Left lung (tissue), 10 donors: ENCODE measurements around the gene PALB2. TPM values are rescaled to one million over a fixed set of nuclear protein-coding genes. Genes with fewer than 3 reads are reported as not detected.
A peak's percentile ranks its signal among the peaks of the same experiment; 100 is the strongest.

Experiments
- ATAC-seq: fragments of 200-7000 bp; cut with Tn5 transposase; one replicate; pipeline ENCODE4 v1.9.1; 2020; ENCODE audit warnings: moderate library complexity
- DNase-seq, 4 donors: peaks; one replicate each; pipeline ENCODE4 v3.0.0-alpha.2; 2013 to 2020
- H3K27ac ChIP-seq, 2 donors: fragments of 200-600 bp; sonication (generic) in 1 of 2; one replicate each; pipeline versions ENCODE4 v1.5.0 to v1.8.0; 2020 to 2021
- H3K27me3 ChIP-seq, 2 donors: fragments of 200-600 bp; sonication (generic) in 1 of 2; one replicate each; pipeline versions ENCODE4 v1.5.0 to v1.8.0; 2020 to 2021
- H3K36me3 ChIP-seq, 2 donors: fragments of 200-600 bp; sonication (generic) in 1 of 2; one replicate each; pipeline versions ENCODE4 v1.5.0 to v1.8.0; 2020 to 2021
- H3K4me1 ChIP-seq, 2 donors: fragments of 200-600 bp; one replicate each; pipeline ENCODE4 v1.8.0; 2021
- H3K4me3 ChIP-seq, 2 donors: fragments of 200-600 bp; sonication (generic) in 1 of 2; one replicate each; pipeline versions ENCODE4 v1.5.0 to v1.8.0; 2020 to 2021; ENCODE audit warnings: mild to moderate bottlenecking in 1 of 2
- H3K9me3 ChIP-seq, 2 donors: fragments of 200-600 bp; sonication (generic) in 1 of 2; one replicate each; pipeline versions ENCODE4 v1.5.0 to v1.8.0; 2020 to 2021
- intact Hi-C, 2 donors: fragments of 100-400 bp; cut with DNase I; formaldehyde crosslinking; loops; one replicate each; pipeline versions ENCODE4 v1.11.2 to v1.14.2; 2022
- polyA plus RNA-seq, 6 donors: library from polyadenylated mRNA; unstranded; fragments of 120-200 nt; gene quantifications; one replicate each; pipeline ENCODE4 v1.2.1, GENCODE V29; 2013; ENCODE audit not compliant: insufficient read length in 6 of 6
- total RNA-seq, 2 donors: library from RNA; stranded (reverse); fragmentation: NEBNext Ultra II Directional; extraction: Animal tissue kit (Norgen Biotek cat#: 25700); gene quantifications; one replicate each; pipeline ENCODE4 v1.2.1, GENCODE V29; 2021
- TF ChIP-seq, protein P1 (sequence below), 2 donors: fragments of 200-600 bp; sonication (generic) in 1 of 2; IDR thresholded peaks; one replicate each; pipeline versions ENCODE4 v1.5.0 to v1.8.0; 2021; ENCODE audit warnings: antibody characterized with exemption in 2 of 2
- donor health status: DM: no; HTN: yes; CAD: no.
- donor health status: DM: no; HTN: no; CAD: no.

Gene PALB2
- total and polyA plus RNA-seq, 8 donors = 10.3 to 20.4 (median 15.8) TPM

DNA sequence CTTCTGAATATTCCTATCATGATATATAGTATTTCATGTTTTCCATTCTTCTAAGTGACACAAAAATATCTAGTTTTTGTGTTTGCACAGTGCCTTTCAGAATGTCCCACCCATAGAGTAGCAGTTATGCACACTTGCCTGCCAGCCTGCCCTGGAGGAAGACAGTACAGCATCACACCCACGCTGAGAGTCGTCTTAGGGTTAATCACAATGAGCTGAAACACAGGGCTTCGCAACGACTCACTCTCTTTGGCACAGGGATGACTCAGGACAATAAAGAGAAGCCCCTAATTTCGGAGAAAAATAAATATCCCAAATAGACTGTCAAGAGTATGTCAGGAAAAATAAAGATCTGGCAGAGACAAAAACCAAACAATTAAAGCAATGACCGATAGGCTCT lies 33.4 kb downstream of the PALB2 start:
- H3K9me3 ChIP-seq = no peaks in the 10 kb centered on the region
- peaks cover 0 to 86% of the 10 kb centered on the region in 2 donors for H3K36me3 ChIP-seq
- no peaks in the 10 kb centered on the region for H3K27me3 ChIP-seq
- ATAC-seq = no peak
- no peak overlapping the region for H3K4me3 ChIP-seq
- TF ChIP-seq, protein P1, sequence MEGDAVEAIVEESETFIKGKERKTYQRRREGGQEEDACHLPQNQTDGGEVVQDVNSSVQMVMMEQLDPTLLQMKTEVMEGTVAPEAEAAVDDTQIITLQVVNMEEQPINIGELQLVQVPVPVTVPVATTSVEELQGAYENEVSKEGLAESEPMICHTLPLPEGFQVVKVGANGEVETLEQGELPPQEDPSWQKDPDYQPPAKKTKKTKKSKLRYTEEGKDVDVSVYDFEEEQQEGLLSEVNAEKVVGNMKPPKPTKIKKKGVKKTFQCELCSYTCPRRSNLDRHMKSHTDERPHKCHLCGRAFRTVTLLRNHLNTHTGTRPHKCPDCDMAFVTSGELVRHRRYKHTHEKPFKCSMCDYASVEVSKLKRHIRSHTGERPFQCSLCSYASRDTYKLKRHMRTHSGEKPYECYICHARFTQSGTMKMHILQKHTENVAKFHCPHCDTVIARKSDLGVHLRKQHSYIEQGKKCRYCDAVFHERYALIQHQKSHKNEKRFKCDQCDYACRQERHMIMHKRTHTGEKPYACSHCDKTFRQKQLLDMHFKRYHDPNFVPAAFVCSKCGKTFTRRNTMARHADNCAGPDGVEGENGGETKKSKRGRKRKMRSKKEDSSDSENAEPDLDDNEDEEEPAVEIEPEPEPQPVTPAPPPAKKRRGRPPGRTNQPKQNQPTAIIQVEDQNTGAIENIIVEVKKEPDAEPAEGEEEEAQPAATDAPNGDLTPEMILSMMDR (IDR thresholded peaks at IDR 0.05) = no peak
- no peak for DNase-seq
- intact Hi-C loops = no loop called here
- H3K27ac ChIP-seq = peak overlapping the region in 1 of 2 donors; percentile 35
- H3K4me1 ChIP-seq = no peaks in the 10 kb centered on the region

DNA sequence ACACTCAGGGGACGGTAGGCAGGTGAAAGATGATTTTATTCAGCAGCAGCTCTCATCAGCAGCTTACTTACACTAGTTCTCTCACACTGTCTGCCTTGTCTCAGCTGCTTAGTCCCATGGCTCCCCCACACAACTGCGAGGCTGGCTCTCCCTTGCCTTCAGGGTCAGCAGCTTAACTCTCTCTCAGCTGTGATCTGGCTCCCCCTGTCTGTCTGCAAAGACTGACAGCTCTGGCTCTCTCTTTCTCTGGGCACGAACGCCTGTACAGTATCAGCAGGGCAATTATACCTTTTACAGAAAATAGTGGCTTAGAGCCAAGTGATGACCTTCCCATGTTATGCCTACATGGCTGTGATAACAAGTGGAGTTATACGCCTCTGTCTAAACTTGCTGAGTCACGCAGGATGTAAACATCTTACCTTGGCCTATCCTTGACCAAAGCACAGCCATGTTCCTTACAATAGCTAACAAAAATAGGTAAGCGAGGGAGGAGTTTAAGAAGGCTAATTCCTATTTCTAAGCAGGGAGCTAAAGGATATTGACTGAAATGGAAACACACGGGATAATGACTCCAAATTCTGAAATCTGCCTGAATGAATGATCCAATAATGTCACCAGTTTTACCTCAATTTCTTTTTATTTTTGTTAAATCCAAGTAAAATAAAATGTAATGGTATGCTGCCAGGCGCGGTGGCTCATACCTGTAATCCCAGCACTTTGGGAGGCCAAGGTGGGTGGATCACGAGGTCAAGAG lies 43.9 kb downstream of the PALB2 start:
- ATAC-seq = no peak
- H3K27ac ChIP-seq = no peak overlapping the region
- H3K9me3 ChIP-seq = no peaks in the 10 kb centered on the region
- DNase-seq = no peak
- intact Hi-C loops = no loop called here
- H3K4me1 ChIP-seq = peaks cover 11 to 34% of the 10 kb centered on the region in 2 donors
- no peak overlapping the region for H3K4me3 ChIP-seq
- TF ChIP-seq, protein P1 (IDR thresholded peaks at IDR 0.05) = no peak
- H3K27me3 ChIP-seq = no peaks in the 10 kb centered on the region
- peaks cover 0 to 36% of the 10 kb centered on the region in 2 donors for H3K36me3 ChIP-seq

GRCh38 chr16:23595951-23596720 lies 45.0 kb downstream of the PALB2 start, which contains the start of gene NDUFAB1:
Gene NDUFAB1, minus strand, starts transcription at chr16:23596316. Its CDS starts 26 bp downstream, at chr16:23596290.
- Histone ChIP-seq H3K27ac (peak within 1 kb of the TSS; percentile 19 to 86), H3K36me3 (peaks cover 0 to 36% of the 10 kb centered on the region in 2 donors), H3K27me3 (no peaks in the 10 kb centered on the region), H3K4me1 (peaks cover 11 to 34% of the 10 kb centered on the region in 2 donors), H3K4me3 (peak within 1 kb of the TSS; percentile 87 to 99), H3K9me3 (no peaks in the 10 kb centered on the region)
- DNase-seq = peak; percentile 81 to 99 (median 92)
- peak; percentile 100 for ATAC-seq
- TF ChIP-seq, protein P1 (IDR thresholded peaks at IDR 0.05) = peak; percentile 100
- intact Hi-C loops = no loop called here

DNA sequence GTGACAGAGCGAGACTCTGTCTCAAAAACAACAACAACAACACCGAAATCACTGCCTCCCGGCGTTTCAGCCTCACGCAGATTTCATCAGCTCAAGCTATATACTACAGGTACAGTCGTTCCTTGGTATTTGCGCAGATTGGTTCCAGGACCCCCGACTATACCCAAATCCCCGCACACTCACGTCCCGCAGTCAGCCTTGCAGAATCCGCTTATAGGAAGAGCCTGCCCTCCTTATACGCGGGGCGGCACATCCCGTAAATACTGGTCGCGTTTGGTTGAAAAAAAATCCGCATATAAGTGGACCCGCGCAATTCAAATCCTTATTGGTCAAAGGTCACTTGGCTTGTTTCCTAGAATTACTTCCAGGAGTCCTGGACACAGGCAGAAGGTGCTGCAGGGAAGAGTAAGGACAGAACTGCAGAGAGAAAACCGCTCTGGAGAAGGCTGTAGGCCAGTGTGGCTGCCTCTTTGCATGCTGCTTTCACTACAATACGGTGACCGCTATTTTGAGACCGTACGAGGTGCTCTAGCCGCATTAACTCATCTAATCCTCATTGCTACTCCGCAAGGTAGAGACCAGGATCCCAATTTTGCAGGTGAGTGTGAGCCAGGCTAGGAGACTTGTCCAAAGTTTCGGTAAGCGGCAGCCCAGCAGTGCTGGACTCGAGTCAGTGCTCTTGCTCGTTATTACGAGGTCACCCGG lies 45.7 kb downstream of the PALB2 start:
- H3K4me1 ChIP-seq = peaks cover 11 to 34% of the 10 kb centered on the region in 2 donors
- peak; percentile 1 for ATAC-seq
- H3K4me3 ChIP-seq = peak overlapping the region; percentile 87 to 99
- no peaks in the 10 kb centered on the region for H3K27me3 ChIP-seq
- H3K36me3 ChIP-seq = peaks cover 0 to 39% of the 10 kb centered on the region in 2 donors
- TF ChIP-seq, protein P1 (IDR thresholded peaks at IDR 0.05) = no peak
- DNase-seq = no peak
- intact Hi-C loops = no loop called here
- peak overlapping the region in 1 of 2 donors; percentile 86 for H3K27ac ChIP-seq
- H3K9me3 ChIP-seq = no peaks in the 10 kb centered on the region
